Esophagus muscularis mucosa (tissue), 3 donors: ENCODE data around the gene SYMPK.

Experiments
- CTCF ChIP-seq, 3 experiments: fragments of 200-600 bp in 2 of 3; fragments of 450-650 bp in 1 of 3; sonication (generic) in 2 of 3; IDR thresholded peaks; one replicate each; pipeline ENCODE4 v1.5.1; 2017 to 2019; ENCODE audit warnings: antibody characterized with exemption in 3 of 3, mild to moderate bottlenecking in 2 of 3, moderate library complexity in 1 of 3
- POLR2AphosphoS5 ChIP-seq, 2 donors: sonication (generic); formaldehyde crosslinking; IDR thresholded peaks; one replicate each; pipeline ENCODE4 v1.6.1; 2017; ENCODE audit warnings: antibody characterized with exemption in 2 of 2

GRCh38 chr19:45863335-45863839 is 440 bp upstream of the SYMPK start:
- TF ChIP-seq CTCF (IDR thresholded peaks at IDR 0.05): no peak
- TF ChIP-seq POLR2AphosphoS5 (IDR thresholded peaks at IDR 0.05): no peak
